ENCODE results near the gene RBMS3. TPM values are rescaled to one million over a fixed set of nuclear protein-coding genes. Genes with fewer than 3 reads are reported as not detected.
A peak's percentile ranks its signal among the peaks of the same experiment; 100 is the strongest.

Gene RBMS3
- total RNA-seq, 1 donor from 2014 or later, result 33.0 TPM

DNA sequence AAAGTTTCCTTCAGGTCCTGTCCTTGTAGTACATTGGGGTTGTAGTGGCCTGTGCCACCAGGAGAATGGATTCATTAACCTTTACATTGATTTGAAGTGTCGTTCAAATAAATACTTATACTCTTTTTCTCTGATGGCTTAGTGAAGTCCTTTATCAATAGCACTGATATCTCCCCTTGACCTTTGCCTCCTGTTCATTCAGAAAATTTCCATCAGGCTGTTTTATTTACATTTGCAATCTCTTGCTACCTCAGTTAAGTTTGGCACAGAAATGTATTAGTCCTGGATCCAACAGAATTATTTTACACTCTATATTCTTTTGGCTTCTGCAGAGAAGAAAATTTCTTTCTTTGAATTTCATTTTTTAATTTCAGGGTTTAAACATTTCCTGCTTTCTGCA, 497.0 kb downstream of the RBMS3 start:
- Mint-ChIP-seq H3K27ac (ENCODE audit: unreplicated experiment) (no peak overlapping the region), H3K36me3 (ENCODE audit: low read depth, unreplicated experiment) (peaks cover 13% of the 10 kb centered on the region), H3K9me3 (ENCODE audit: unreplicated experiment) (peaks cover 8% of the 10 kb centered on the region), H3K4me3 (ENCODE audit: unreplicated experiment) (no peak overlapping the region), H3K27me3 (ENCODE audit: low read depth, unreplicated experiment) (no peaks in the 10 kb centered on the region), H3K4me1 (ENCODE audit: low read depth, unreplicated experiment) (peaks cover 11% of the 10 kb centered on the region)
- Histone ChIP-seq H3K4me3 (ENCODE audit: insufficient read depth, low read depth, low read length) (no peak overlapping the region), H3K9ac (ENCODE audit: low read length) (no peak overlapping the region), H2AFZ (ENCODE audit: low read depth, low read length) (no peak overlapping the region), H3K36me3 (ENCODE audit: insufficient read depth, low read length) (no peaks in the 10 kb centered on the region), H3K9me3 (ENCODE audit: insufficient read depth, low read depth, low read length) (no peaks in the 10 kb centered on the region), H3K4me2 (ENCODE audit: low read length) (no peak overlapping the region), H3K27me3 (ENCODE audit: insufficient read depth, low read length) (no peaks in the 10 kb centered on the region), H4K20me1 (ENCODE audit: insufficient read depth, low read length) (no peaks in the 10 kb centered on the region), H3K27ac (ENCODE audit: low read depth, low read length) (no peak overlapping the region), H3K4me1 (ENCODE audit: insufficient read depth, low read length) (no peaks in the 10 kb centered on the region), H3K79me2 (ENCODE audit: insufficient read depth, low read length) (no peaks in the 10 kb centered on the region)
- FAIRE-seq (no peak), DNase-seq (ENCODE audit: low read depth) (no peak)
- no peak for TF ChIP-seq EZH2 (IDR thresholded peaks at IDR 0.05; ENCODE audit: insufficient read depth, low read length)
- TF ChIP-seq, protein P1, sequence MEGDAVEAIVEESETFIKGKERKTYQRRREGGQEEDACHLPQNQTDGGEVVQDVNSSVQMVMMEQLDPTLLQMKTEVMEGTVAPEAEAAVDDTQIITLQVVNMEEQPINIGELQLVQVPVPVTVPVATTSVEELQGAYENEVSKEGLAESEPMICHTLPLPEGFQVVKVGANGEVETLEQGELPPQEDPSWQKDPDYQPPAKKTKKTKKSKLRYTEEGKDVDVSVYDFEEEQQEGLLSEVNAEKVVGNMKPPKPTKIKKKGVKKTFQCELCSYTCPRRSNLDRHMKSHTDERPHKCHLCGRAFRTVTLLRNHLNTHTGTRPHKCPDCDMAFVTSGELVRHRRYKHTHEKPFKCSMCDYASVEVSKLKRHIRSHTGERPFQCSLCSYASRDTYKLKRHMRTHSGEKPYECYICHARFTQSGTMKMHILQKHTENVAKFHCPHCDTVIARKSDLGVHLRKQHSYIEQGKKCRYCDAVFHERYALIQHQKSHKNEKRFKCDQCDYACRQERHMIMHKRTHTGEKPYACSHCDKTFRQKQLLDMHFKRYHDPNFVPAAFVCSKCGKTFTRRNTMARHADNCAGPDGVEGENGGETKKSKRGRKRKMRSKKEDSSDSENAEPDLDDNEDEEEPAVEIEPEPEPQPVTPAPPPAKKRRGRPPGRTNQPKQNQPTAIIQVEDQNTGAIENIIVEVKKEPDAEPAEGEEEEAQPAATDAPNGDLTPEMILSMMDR (IDR thresholded peaks at IDR 0.05; ENCODE audit: insufficient read depth, low read depth, low read length), result no peak

DNA sequence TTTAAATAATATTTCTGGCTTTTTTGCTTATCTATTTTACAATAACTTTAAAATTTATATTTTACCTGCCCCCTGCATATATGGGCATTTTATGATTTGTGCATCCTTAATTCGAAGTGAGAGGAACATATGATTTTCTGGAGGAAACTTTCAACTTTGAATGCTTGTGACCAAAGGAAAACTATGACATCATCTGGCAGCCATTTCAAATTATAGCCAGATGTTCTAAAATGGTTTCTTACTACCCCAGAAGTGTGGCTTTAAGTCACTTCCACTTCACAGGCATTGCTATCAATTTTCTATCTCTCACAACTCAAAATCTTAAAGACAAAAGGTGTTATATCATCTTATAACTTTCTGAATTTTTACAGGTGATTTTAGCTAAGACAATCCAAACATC, 508.8 kb downstream of the RBMS3 start:
- peaks cover 2% of the 10 kb centered on the region for H3K36me3 Mint-ChIP-seq (ENCODE audit: low read depth, unreplicated experiment)
- Histone ChIP-seq H3K27me3 (ENCODE audit: insufficient read depth, low read length) (no peaks in the 10 kb centered on the region), H3K4me1 (ENCODE audit: insufficient read depth, low read length) (no peaks in the 10 kb centered on the region), H3K27ac (ENCODE audit: low read depth, low read length) (no peak overlapping the region), H3K79me2 (ENCODE audit: insufficient read depth, low read length) (no peaks in the 10 kb centered on the region), H3K4me3 (ENCODE audit: insufficient read depth, low read depth, low read length) (no peak overlapping the region), H3K9me3 (ENCODE audit: insufficient read depth, low read depth, low read length) (no peaks in the 10 kb centered on the region), H4K20me1 (ENCODE audit: insufficient read depth, low read length) (no peaks in the 10 kb centered on the region), H2AFZ (ENCODE audit: low read depth, low read length) (no peak overlapping the region), H3K4me2 (ENCODE audit: low read length) (no peak overlapping the region), H3K9ac (ENCODE audit: low read length) (no peak overlapping the region), H3K36me3 (ENCODE audit: insufficient read depth, low read length) (no peaks in the 10 kb centered on the region)
- H3K4me3 Mint-ChIP-seq (ENCODE audit: unreplicated experiment), result no peak overlapping the region
- TF ChIP-seq, protein P1 (IDR thresholded peaks at IDR 0.05; ENCODE audit: insufficient read depth, low read depth, low read length), result no peak
- TF ChIP-seq EZH2 (IDR thresholded peaks at IDR 0.05; ENCODE audit: insufficient read depth, low read length), result no peak
- H3K27me3 Mint-ChIP-seq (ENCODE audit: low read depth, unreplicated experiment), result no peaks in the 10 kb centered on the region
- H3K27ac Mint-ChIP-seq (ENCODE audit: unreplicated experiment), result no peak overlapping the region
- no peaks in the 10 kb centered on the region for H3K9me3 Mint-ChIP-seq (ENCODE audit: unreplicated experiment)
- H3K4me1 Mint-ChIP-seq (ENCODE audit: low read depth, unreplicated experiment), result no peaks in the 10 kb centered on the region
- DNase-seq (ENCODE audit: low read depth), result peak; percentile 2
- peak; percentile 43 for FAIRE-seq

DNA sequence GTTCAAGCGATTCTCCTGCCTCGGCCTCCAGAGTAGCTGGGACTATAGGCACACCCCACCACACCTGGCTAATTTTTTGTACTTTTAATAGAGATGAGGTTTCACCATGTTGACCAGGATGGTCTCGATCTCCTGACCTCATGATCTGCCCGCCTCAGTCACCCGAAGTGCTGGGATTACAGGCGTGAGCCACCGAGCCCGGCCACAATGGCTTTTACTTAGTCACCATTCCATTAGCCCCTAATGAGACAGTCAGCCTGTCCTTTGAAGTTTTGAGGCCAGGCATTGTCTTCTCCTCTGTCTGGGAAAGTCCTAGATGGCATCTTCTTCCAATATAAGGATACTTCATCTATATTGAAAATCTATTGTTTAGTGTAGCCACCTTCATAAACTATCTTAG, 515.9 kb downstream of the RBMS3 start:
- H3K9me3 ChIP-seq (ENCODE audit: insufficient read depth, low read depth, low read length), result no peaks in the 10 kb centered on the region
- H3K27me3 ChIP-seq (ENCODE audit: insufficient read depth, low read length), result no peaks in the 10 kb centered on the region
- Mint-ChIP-seq H3K4me3 (ENCODE audit: unreplicated experiment) (no peak overlapping the region), H3K36me3 (ENCODE audit: low read depth, unreplicated experiment) (peaks cover 2% of the 10 kb centered on the region), H3K27ac (ENCODE audit: unreplicated experiment) (no peak overlapping the region), H3K4me1 (ENCODE audit: low read depth, unreplicated experiment) (no peaks in the 10 kb centered on the region), H3K9me3 (ENCODE audit: unreplicated experiment) (no peaks in the 10 kb centered on the region), H3K27me3 (ENCODE audit: low read depth, unreplicated experiment) (no peaks in the 10 kb centered on the region)
- TF ChIP-seq, protein P1 (IDR thresholded peaks at IDR 0.05; ENCODE audit: insufficient read depth, low read depth, low read length), result no peak
- no peak for TF ChIP-seq EZH2 (IDR thresholded peaks at IDR 0.05; ENCODE audit: insufficient read depth, low read length)
- no peak overlapping the region for H3K4me3 ChIP-seq (ENCODE audit: insufficient read depth, low read depth, low read length)
- no peak overlapping the region for H3K4me2 ChIP-seq (ENCODE audit: low read length)
- FAIRE-seq (no peak), DNase-seq (ENCODE audit: low read depth) (no peak)
- no peak overlapping the region for H3K27ac ChIP-seq (ENCODE audit: low read depth, low read length)
- H3K4me1 ChIP-seq (ENCODE audit: insufficient read depth, low read length), result no peaks in the 10 kb centered on the region
- no peaks in the 10 kb centered on the region for H3K36me3 ChIP-seq (ENCODE audit: insufficient read depth, low read length)
- H2AFZ ChIP-seq (ENCODE audit: low read depth, low read length), result no peak overlapping the region
- no peaks in the 10 kb centered on the region for H4K20me1 ChIP-seq (ENCODE audit: insufficient read depth, low read length)
- H3K9ac ChIP-seq (ENCODE audit: low read length), result no peak overlapping the region
- no peaks in the 10 kb centered on the region for H3K79me2 ChIP-seq (ENCODE audit: insufficient read depth, low read length)
